Neutrophil (primary cell): ENCODE results near the gene CCNE1.

Experiments used
- H3K27ac ChIP-seq: fragments of 200-600 bp; sonication (generic); 2 replicates; pipeline ENCODE4 v1.5.1; 2016; ENCODE audit warnings: mild to moderate bottlenecking, moderate library complexity
- H3K27me3 ChIP-seq: fragments of 200-600 bp; sonication (generic); 2 replicates; pipeline ENCODE4 v1.6.0; 2016; ENCODE audit warnings: mild to moderate bottlenecking
- H3K36me3 ChIP-seq: fragments of 200-600 bp; sonication (generic); 2 replicates; pipeline ENCODE4 v1.5.1; 2017
- H3K4me1 ChIP-seq, 2 experiments: fragments of 200-600 bp in 1 of 2; sonication (generic) in 1 of 2; 1 replicate in 1 of 2; 2 replicates in 1 of 2; pipeline versions ENCODE4 v1.5.1 to v1.6.1; 2013 to 2016; ENCODE audit warnings: low read depth in 1 of 2, low read length in 1 of 2, mild to moderate bottlenecking in 1 of 2, moderate library complexity in 1 of 2; ENCODE audit not compliant: control insufficient read depth in 1 of 2, insufficient read depth in 1 of 2
- H3K4me3 ChIP-seq, 2 experiments: fragments of 200-600 bp in 1 of 2; sonication (generic) in 1 of 2; 1 replicate in 1 of 2; 2 replicates in 1 of 2; pipeline ENCODE4 v1.5.1; 2013 to 2016; ENCODE audit warnings: low read depth in 1 of 2, low read length in 1 of 2, mild to moderate bottlenecking in 1 of 2, moderate library complexity in 1 of 2
- H3K9me3 ChIP-seq: fragments of 200-600 bp; sonication (generic); 2 replicates; pipeline ENCODE4 v1.5.1; 2016
- CTCF ChIP-seq: fragments of 200-600 bp; sonication (generic); IDR thresholded peaks from 2 replicates; pipeline ENCODE4 v1.5.1; 2016; ENCODE audit warnings: antibody characterized with exemption

Gene CCNE1

DNA sequence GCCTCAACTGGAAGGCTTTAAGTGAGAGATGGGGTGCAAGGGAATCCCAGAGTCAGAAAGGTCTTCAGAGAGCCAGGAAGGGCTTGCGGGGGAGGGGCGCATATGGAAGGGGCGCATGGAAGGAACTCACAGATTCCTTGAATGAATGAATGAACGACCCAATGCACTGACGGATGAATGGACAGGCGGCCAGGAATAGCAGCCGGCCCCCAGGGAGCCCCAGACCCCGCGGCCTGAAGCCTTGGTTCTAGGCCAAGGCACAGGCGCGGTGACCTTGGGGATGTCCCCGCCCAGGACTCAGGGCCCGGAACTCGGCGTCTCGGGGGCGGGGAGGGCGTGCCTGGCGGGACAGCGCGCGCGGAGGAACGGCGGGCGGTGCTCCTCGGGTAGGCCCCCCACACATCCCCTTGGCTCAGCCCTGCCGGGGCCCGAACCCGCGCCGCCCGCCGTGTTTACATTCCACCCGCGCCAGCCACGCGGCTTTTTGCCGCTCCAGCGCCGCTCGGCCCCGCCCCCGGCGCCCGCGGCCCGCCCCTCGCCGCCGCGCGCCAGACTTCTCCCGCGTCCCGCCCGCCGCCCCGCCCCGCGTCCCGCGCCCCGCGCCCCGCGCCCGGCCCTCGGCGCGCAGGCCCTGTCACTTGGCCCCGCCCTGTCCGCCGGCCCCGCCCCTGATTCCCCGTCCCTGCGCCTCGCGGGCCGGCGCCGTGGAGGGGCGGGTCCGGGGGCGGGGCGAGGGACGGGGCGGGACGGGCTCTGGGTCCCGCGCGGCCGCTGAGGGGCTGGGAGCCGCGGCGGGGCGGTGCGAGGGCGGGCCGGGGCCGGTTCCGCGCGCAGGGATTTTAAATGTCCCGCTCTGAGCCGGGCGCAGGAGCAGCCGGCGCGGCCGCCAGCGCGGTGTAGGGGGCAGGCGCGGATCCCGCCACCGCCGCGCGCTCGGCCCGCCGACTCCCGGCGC, at the start of gene CCNE1:
Gene CCNE1 (plus strand): TSS at position 867 of the 955 bp plus-strand sequence. CDS start 565 bp downstream, outside the sequence.
- Histone ChIP-seq H3K36me3 (no peaks in the 10 kb centered on the region), H3K4me3 (peak within 1 kb of the TSS; percentile 58 to 71), H3K4me1 (peaks cover 7 to 12% of the 10 kb centered on the region in 2 experiments), H3K27ac (no peak within 1 kb of the TSS), H3K9me3 (no peaks in the 10 kb centered on the region), H3K27me3 (peaks cover 12% of the 10 kb centered on the region)
- no peak for TF ChIP-seq CTCF

GRCh38 chr19:29763196-29763595, 48.6 kb upstream of the CCNE1 start:
- H3K27me3 ChIP-seq, result peaks cover 6% of the 10 kb centered on the region
- H3K36me3 ChIP-seq, result no peaks in the 10 kb centered on the region
- no peak for TF ChIP-seq CTCF
- H3K4me1 ChIP-seq, result peaks cover 4% of the 10 kb centered on the region in 2 experiments
- no peaks in the 10 kb centered on the region for H3K9me3 ChIP-seq
- H3K4me3 ChIP-seq, result no peak overlapping the region
- no peak overlapping the region for H3K27ac ChIP-seq

DNA sequence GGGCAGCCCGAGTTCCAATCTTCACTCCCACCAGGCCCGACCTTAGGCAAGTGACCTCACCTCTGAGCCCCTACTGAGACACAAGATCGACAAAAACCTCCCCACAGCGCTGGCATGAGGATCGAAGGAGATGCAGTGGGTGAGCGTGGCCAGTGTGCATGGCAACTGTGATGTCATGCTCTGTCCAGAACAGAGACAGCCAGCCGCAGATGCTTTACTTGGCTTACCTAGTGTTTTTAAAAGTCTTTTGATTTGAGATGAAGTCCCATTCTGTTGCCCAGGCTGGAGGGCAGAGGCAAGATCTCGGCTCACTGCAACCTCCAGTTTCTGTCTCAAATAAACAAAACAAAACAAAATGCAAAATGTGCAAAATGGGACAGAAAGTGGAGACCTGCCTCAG, 47.4 kb upstream of the CCNE1 start:
- Histone ChIP-seq H3K4me1 (peaks cover 4% of the 10 kb centered on the region in 2 experiments), H3K4me3 (no peak overlapping the region), H3K36me3 (no peaks in the 10 kb centered on the region), H3K9me3 (no peaks in the 10 kb centered on the region), H3K27ac (no peak overlapping the region), H3K27me3 (peaks cover 6% of the 10 kb centered on the region)
- no peak for TF ChIP-seq CTCF

GRCh38 chr19:29766100-29766499, 45.7 kb upstream of the CCNE1 start:
- no peak overlapping the region for H3K4me3 ChIP-seq
- no peak overlapping the region for H3K27ac ChIP-seq
- TF ChIP-seq CTCF, result no peak
- H3K27me3 ChIP-seq, result no peaks in the 10 kb centered on the region
- no peaks in the 10 kb centered on the region for H3K36me3 ChIP-seq
- no peaks in the 10 kb centered on the region for H3K4me1 ChIP-seq
- H3K9me3 ChIP-seq, result no peaks in the 10 kb centered on the region

- Histone ChIP-seq H3K4me3 (no peak overlapping the region), H3K27me3 (no peaks in the 10 kb centered on the region), H3K4me1 (no peaks in the 10 kb centered on the region), H3K27ac (no peak overlapping the region), H3K9me3 (no peaks in the 10 kb centered on the region), H3K36me3 (no peaks in the 10 kb centered on the region)
- no peak for TF ChIP-seq CTCF
Measured at GRCh38 chr19:29767039-29767735, 44.6 kb upstream of the CCNE1 start.
